ENCODE results near the gene PTGS2. TPM values are rescaled to one million over a fixed set of nuclear protein-coding genes. Genes with fewer than 3 reads are reported as not detected.

Gene PTGS2
- total RNA-seq, 2 donors from 2014 or later, result 0.57 to 14.9 TPM

GRCh38 chr1:186708694-186709097 is 28.5 kb upstream of the PTGS2 start:
- H3K27ac ChIP-seq, result no peak overlapping the region
- no peak overlapping the region for H3K4me3 ChIP-seq
- no peak overlapping the region for H3K9ac ChIP-seq (ENCODE audit: low read depth in 2 of 2, low read length in 2 of 2)
- intact Hi-C loops (cut with DNase I), result no loop called here
- no peaks in the 10 kb centered on the region for H3K9me3 ChIP-seq
- no peaks in the 10 kb centered on the region for H3K36me3 ChIP-seq
- no peak for DNase-seq
- H3K4me1 ChIP-seq, result no peaks in the 10 kb centered on the region
- no peak for TF ChIP-seq CTCF (IDR thresholded peaks at IDR 0.05)
- no peaks in the 10 kb centered on the region for H3K27me3 ChIP-seq

- no peak for TF ChIP-seq CTCF (IDR thresholded peaks at IDR 0.05)
- no peaks in the 10 kb centered on the region for H3K9me3 ChIP-seq
- H3K36me3 ChIP-seq, result no peaks in the 10 kb centered on the region
- intact Hi-C loops (cut with DNase I), result no loop called here
- H3K27ac ChIP-seq, result no peak overlapping the region
- no peak overlapping the region for H3K9ac ChIP-seq (ENCODE audit: low read depth in 2 of 2, low read length in 2 of 2)
- no peak for DNase-seq
- H3K27me3 ChIP-seq, result no peaks in the 10 kb centered on the region
- no peaks in the 10 kb centered on the region for H3K4me1 ChIP-seq
- no peak overlapping the region for H3K4me3 ChIP-seq
Measured at GRCh38 chr1:186703209-186703766, 23.1 kb upstream of the PTGS2 start.

- no peaks in the 10 kb centered on the region for H3K4me1 ChIP-seq
- no peak overlapping the region for H3K27ac ChIP-seq
- no peak overlapping the region for H3K9ac ChIP-seq (ENCODE audit: low read depth in 2 of 2, low read length in 2 of 2)
- intact Hi-C loops (cut with DNase I), result no loop called here
- no peak for DNase-seq
- no peaks in the 10 kb centered on the region for H3K9me3 ChIP-seq
- no peaks in the 10 kb centered on the region for H3K27me3 ChIP-seq
- H3K4me3 ChIP-seq, result no peak overlapping the region
- no peak for TF ChIP-seq CTCF (IDR thresholded peaks at IDR 0.05)
- no peaks in the 10 kb centered on the region for H3K36me3 ChIP-seq
Measured at GRCh38 chr1:186700722-186701121, 20.5 kb upstream of the PTGS2 start.

- H3K27me3 ChIP-seq, result no peaks in the 10 kb centered on the region
- H3K4me1 ChIP-seq, result no peaks in the 10 kb centered on the region
- H3K4me3 ChIP-seq, result no peak overlapping the region
- no peaks in the 10 kb centered on the region for H3K9me3 ChIP-seq
- H3K36me3 ChIP-seq, result no peaks in the 10 kb centered on the region
- no peak overlapping the region for H3K9ac ChIP-seq (ENCODE audit: low read depth in 2 of 2, low read length in 2 of 2)
- no peak for TF ChIP-seq CTCF (IDR thresholded peaks at IDR 0.05)
- DNase-seq, result no peak
- intact Hi-C loops (cut with DNase I), result no loop called here
- no peak overlapping the region for H3K27ac ChIP-seq
Measured at GRCh38 chr1:186699519-186699918, 19.3 kb upstream of the PTGS2 start.

- H3K4me1 ChIP-seq, result no peaks in the 10 kb centered on the region
- H3K9ac ChIP-seq (ENCODE audit: low read depth in 2 of 2, low read length in 2 of 2), result no peak overlapping the region
- no peak for DNase-seq
- H3K4me3 ChIP-seq, result no peak overlapping the region
- intact Hi-C loops (cut with DNase I), result loop anchor here (10.0 kb wide), 1 partner anchor 205 kb away; no protein-coding TSS in a partner anchor
- no peaks in the 10 kb centered on the region for H3K27me3 ChIP-seq
- no peaks in the 10 kb centered on the region for H3K36me3 ChIP-seq
- no peak for TF ChIP-seq CTCF (IDR thresholded peaks at IDR 0.05)
- H3K27ac ChIP-seq, result no peak overlapping the region
- H3K9me3 ChIP-seq, result no peaks in the 10 kb centered on the region
Measured at GRCh38 chr1:186689907-186690306, 9.7 kb upstream of the PTGS2 start.

Measured in colonic mucosa (tissue), 4 donors.